DMS79 (cell line): ENCODE results near the gene CENPU.
"Not testable (repeated sequence)": the region's sequence is repeated elsewhere in the genome, so short reads cannot be mapped to it uniquely, and the experiment has no call there.

Experiments
- DNase-seq: peaks from one replicate; lab custom pipeline; 2025; lab: John Stamatoyannopoulos, UW

CENPU gene

DNA sequence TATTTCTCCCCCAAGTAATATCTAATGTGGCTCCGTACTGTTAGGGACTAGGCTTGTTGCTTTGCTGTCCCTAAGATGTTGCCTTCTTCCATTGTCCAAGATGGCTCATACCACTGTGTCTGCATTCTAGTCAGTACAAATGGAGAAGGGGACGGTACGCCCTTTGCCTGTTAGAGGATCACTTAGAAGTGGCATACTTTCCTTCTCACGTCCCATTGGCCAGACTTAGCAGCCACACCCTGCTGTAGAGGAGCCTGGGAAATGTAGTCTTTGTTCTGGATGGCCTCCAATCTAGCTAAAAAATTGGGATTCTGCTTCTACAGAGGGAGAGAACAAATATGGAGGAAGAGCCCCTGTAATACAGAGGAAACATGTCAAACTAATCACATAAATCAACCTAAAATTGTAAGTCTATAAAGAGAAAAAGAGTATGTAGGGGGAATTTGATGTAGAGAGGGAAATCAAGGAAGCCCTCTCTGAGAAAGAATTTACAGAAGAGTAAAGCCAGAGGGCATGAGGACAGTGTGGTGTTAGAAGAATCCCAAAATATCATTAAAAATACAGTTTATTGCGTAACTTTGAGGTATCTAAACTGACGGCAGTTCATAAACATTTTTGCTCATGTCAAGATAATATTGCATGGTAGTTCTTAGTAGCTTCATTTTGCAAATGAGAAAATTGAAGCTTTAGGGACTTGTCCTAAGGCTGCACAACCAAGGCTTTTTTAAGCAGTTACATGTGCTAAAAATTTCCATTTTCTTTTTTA is 69.3 kb downstream of the CENPU start:
- DNase-seq, result no peak

DNA sequence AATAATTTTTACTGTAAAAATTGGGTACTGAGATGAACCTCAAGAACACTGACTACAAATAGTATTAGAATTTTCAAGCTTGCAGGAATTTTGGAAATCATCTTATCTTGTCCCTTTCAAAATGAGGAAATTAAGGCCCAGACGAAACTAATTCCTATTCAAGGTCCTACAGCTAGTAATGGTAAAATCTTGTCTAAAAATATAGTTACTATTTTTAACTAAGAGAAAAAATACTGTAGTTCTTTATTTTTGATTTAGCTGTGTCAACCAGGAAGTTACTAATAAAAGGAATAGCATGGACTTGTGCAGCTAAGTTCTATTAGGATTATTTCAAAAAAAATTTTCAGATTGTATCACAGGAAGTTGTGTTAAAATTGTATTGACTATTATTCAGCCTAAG is 71.7 kb downstream of the CENPU start:
- no peak for DNase-seq

DNA sequence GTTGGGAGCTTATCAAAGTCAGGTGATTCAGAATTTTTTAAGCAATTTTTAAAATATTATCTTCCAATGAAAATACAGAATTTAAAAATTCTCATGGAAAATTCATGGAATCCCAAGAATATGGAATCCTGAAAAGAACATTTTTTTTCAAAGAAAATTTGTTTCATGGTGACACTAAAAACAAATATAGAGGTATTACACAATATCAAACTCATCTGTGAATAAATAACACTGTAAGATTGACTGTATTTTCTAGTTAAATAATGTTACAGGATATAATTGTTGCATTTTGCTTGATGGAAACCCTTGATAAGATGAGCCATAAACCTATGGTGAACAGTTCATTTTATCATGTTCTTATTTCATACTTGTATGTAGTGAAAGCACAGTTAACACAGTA is 72.9 kb downstream of the CENPU start:
- DNase-seq, result no peak

DNA sequence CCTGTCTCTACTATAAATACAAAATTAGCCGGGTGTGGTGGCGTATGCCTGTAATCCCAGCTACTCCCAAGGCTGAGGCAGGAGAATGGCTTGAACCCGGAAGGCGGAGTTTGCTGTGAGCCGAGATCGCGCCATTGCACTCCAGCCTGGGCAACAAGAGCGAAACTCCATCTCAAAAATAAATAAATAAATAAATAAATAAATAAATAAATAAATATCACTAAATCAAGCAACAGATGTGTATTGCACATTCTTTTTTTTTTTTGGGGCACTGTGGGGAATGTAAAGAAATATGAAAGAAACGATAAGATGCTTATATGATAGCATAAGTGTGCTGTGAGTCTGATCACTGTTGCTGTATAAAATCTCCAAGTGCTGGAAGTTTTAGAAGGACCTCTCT is 76.1 kb downstream of the CENPU start:
- not testable (repeated sequence) for DNase-seq

DNA sequence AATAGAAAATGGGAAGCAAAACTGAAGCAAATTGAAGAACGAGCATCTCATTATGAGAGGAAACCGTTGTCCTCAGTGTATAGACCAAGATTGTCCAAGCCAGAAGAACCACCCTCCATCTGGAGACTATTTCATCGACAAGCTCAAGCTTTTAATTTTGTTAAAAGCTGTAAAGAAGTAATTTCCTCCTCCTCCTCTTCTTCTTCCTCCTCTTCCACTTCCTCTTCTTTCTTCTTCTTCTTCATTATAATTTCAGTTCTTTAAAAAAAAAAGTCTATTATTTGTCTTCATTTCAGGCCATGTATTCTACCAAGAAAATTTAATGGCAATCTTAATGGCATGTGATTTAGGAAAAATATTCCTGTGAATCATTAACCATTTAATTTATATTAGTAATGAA is 76.8 kb downstream of the CENPU start:
- DNase-seq, result no peak

DNA sequence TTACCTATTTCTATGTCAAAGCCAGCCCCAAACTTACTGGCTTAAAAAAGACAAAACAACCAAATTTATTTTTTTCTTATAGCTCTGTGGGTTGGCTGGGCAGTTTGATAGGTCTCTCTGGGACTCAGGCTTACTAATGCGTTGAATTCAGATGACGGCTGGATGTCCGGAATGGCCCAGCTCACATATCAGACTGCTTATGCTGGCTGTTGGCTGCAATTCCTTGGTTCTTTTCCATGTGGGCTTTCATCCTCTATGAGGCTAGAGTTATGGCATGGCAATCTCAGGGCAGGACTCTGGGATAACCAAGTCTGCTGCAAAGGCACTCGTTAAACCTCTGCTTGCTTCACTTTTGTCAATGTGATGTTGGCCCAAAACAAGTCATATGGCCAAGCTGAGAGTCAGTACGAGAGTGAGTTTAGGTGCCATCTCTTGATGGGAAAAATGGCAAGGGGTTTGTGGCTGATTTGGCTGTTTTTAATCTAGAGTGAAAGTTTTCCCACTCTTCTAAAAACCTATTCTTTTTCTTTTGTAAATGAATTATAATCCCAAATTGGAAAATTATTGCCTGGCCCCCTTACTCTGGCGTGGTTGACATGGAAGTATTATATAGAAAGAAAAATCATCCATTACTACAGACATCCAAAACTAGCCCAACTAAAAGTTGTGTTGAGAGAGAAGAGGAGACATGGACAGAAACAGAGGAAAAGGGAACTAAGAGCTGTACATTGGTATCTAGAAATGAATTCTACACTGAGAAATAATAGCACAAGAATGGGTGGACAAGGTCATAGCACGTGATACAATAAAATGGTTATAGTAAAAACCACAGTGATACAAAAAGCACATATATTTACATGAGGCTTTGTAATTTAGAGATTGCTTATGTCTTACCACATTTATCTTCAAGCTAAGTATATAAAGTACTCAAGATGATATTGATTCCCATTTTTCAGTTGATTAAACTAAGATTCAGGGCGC is 77.7 kb downstream of the CENPU start:
- DNase-seq, result no peak

DNA sequence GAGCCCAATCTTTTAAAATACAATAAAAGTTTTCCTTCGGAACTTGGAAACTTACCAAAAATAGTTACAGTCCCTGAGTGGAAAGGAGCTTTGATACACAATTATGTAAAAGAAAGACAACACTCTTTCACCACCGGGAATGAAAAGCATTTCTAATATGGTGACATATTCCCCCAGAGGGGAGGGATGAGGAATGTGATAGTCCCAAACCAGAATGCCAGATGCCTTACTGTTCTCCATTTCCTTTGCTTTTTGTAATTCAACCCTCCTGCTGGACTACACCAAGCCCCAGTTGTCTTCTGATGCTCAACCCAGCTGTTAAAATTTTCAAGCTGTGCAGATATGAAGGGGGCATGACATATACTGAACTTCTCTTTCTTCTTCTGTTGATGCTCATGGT is 80.2 kb downstream of the CENPU start:
- DNase-seq, result no peak

DNA sequence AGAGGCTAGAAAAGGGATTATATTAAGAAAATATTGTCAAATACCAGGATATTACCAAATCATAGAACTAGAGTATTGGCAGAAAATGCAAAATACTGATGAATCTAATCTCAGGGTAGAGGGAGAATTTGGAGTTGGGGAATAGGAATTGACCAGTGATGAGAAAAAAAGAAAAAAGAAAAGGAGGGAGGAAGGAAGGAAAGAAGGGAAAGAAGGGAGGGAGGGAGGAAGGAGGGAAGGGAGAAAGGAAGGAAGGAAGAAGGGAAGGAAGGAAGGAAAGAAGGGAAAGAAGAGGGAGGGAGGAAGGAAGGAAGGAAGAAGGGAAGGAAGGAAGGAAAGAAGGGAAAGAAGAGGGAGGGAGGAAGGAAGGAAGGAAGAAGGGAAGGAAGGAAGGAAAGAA is 81.2 kb downstream of the CENPU start:
- not testable (repeated sequence) for DNase-seq

DNA sequence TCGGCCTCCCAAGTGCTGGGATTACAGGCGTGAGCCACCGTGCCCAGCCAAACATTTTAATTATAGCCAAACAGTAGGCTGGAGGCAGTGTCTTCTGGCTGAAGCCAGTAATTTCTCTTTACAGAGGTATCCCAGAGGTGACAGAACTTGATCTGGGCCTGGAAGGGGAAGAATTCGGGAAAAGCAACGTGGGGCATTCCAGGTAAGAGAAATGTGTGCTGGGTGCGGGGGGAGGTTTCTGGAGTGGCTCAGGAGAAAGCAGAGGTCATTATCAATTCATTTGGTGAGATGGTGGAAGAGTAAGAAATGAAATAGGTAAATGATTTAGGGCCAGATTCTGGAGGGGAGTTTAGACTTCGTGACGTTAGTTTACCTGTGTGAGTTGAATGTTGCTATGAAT is 82.0 kb downstream of the CENPU start:
- DNase-seq, result no peak

DNA sequence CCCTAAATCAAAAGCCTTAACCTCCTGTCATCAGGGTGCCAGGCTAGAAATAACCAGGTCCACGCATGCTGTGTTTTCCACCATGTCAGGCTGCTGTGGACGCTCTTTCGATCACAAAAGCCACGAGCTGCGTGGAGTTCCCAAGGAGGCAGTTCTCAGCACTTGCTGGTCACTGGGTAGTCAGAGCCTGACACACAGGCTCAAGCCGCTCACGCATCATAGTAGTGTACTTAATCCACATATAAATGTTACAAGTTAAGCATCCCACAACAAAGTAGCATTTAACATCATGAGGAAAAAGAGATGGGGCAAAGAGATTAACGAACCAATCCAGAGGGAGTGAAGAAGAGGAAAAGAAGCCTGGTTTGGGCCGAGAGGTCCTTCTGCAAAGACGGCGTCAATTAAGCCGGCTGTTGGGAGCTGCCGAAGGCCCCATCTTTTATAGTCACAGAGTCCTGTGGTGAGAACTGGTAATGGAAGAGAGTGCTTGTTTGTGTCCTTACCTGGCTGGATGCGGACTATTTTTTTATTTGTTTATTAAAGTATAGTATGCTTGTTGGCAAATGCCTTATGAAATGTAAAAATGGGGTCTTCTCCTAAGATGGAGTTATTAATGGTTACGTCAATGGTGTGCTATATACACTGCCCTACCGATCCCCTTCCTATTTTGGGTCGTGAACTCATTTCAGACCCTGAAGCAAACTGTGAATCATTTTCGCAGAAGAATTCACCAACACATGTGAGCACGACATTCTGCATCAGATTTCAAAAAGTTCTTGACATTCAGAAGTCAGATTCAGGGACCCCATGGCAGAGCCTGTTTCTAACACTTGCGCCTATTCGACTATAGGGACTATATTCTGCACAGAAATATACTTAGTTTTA is 83.7 kb downstream of the CENPU start:
- DNase-seq, result peak; percentile 11

DNA sequence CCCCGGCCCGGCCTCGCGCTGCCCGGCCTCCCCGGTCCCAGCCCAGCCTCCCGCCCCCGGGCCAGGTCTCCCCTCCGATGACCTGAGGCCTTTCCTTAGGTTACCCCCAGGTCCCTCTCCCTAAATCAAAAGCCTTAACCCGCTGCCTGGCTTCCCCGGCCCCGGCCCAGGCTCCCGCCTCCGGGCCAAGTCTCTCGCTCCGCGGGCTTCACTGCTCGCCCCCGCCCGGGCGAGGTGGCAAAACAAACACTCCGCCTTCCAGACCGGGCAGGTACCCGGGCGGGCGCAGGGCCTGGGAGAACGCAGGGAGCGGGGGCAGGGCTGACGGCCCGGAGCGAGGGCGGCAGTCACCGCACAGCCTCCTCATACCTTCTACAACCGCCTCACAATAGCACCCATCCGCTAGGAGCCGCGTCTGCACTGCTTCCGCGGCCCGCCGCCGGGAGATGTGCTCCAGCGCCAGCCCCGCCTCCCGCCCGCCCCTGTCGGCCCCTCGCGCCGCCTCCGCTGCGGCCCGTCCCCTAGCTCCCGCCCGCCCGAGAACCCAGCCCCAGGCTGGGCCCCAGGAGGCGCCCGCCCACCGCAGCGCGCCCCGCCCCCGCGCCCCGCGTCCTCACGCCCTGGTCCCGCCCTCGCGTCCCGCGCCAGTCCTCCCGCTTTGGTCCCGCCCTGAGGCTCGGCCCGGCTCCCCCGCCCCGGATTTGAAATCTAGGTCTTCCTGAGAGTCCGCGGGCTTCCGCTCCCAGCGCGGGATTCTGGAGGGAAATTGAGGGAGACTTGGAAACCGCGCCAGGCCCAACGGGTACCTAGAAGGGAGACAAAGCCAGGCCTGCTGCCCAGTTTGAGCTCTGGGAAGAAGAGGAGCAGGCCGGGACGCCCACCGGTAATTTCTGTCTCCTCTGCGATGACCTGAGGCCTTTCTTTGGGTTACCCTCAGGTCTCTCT is 84.6 kb downstream of the CENPU start, which contains the start of the genes CASP3 and PRIMPOL:
Gene CASP3, minus strand, starts transcription at position 422 of the 945 bp plus-strand sequence. CDS start 10,994 bp downstream, outside the sequence.
Gene PRIMPOL, plus strand, starts transcription at position 713 of the 945 bp plus-strand sequence. CDS start 7,403 bp downstream, outside the sequence.
- DNase-seq, result peak; percentile 65

DNA sequence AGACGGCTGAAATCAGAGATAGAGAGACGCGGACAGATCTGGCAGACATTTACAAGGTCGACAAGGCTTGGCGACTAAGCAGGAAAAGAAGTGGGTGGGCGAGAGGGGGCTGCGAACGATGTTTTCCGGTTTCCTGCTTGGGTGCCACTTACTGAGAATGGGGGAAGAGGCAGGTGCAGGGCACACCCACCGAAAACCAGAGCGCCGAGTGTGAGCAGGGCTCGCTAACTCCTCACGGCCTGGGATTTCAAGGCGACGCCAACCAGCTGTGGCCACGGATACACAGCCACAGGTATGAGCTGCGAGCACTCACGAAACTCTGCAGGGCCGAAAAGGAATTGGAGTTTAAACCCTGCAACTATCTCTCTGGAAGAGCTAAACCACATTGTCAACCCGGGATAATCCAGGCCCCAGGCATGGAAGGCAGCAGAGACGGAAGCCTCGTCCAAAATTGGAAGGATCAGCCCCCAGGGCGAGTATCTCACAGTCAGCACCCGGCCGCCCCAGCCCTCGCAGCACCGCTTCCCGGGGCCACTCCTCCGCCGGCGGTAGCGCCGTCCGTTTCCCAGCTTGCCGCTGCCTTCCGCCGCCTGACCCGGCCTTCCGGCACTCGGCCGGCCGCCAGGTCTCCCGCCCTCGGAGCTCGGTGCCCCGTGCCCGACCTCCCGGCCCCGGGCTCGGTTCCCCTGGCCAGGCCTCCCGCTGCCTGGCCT is 85.4 kb downstream of the CENPU start:
- DNase-seq, result no peak

DNA sequence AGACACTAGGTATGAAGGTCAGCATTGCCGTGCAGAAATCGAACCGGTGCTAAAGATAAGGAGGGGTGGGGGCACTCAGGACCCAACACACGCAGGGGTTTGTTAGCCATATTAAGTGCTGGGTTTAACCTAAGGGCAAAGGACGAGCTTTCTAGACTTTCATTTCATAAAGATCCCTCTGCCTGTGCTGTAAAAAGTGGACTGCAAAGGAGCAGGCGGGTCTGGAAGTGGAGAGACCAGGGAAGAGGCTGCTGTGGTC is 85.9 kb downstream of the CENPU start:
- no peak for DNase-seq

DNA sequence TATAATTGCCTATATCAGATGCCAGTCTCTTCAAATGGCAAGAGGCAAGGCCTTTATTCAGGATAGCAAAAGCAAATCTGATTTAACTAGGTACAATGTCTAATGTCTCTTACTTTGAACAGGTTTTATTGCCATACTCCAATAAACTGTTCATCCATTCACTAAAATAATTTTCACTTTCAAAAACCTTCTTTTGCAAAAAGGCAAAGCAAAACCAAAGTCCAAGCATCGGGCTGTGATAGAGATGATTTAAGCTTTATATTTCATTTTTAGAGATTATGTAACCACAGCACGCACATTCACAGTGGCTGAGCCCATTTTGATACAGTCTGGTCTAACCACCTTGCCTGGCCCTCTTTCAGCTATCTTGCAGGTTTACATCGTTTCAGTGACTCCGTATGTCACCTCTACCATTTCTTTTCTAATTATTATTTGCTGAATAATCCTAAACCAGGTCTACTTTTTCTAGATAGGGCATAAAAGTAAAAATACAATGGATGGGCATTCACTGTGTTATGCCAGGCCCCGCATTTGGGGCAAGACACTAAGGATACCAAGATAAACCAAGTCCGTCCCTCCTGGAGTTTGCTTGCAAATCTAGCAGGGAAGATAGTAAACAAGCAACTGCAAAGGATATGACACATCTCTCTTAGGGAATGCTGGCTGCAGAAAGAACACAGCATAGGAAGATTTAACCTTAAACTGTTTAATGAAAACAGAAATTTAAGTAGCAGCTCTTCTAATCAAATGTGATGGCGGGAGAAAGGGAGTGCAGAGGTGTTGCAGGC is 86.4 kb downstream of the CENPU start:
- DNase-seq, result no peak

DNA sequence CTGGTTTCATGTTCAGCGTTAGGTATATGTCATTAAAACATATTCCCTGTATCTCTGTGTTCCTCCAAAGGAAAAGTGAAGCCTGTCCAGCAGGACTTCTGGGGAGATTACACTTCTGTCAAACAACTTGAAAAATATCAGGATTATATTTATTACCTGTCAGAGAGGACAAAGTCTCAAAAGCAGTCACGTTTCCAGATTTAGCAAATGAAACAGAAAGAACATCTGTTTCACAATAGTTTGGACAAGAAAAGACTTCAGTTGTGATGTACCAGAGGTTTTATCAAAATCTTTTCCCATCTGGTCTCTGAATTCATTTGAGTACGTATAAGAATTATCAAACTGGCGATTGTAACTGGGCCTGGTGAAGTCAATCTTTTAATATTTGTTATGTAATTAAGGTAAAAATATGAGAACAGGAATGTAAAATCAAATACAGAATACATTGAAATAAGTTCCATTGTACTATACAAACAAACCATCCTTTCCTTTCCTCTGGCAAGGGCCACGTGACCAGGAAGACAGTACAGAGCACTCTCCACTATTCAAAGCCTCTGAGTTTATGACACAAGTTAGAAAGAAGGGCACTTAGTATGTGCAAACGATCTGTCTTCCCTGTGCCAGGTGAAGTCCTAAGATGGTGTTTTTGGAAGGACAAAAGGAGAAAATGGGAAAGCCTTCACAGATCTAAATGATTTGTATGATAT is 87.8 kb downstream of the CENPU start:
- DNase-seq, result no peak

DNA sequence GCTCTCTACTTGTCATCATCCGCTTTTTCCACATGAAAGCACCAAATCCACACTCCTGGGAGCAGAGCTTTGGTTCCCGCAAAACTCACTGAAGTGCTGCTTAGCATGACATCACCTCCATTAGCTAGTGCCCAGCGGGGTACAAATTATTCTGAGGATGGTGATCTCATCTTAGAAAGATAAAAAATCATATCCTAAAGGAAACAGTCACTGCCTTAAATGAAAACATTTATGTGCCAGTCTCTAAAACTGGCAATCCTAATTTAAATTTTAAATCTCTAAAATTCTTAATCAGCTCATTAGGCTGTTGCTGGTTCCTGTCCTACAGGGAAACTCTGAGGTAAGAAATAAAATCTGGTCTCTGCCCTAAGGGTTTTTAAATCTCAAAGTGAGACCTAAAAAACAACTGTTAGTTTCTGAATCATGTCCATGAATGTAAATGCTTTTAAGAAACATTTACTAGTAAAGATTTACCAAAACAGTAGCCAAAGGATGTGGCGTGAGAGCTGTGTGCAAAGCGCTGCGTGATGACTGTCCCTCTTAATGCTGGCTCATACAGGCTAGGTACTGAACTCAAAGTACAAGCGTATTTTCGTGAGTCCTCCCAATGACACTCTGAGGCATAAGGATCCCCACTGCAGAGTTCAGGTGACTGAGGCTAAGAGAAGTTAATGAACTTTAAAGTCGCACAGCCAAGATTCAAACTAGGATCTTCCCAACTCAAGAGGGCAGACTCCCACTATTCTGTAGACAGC is 89.2 kb downstream of the CENPU start:
- no peak for DNase-seq
